Astrocyte (in vitro differentiated cells and primary cell): ENCODE results near the gene ITCH. TPM values are rescaled to one million over a fixed set of nuclear protein-coding genes. Genes with fewer than 3 reads are reported as not detected.

Experiments used
- DNase-seq: peaks from one replicate; pipeline ENCODE4 v3.0.0-alpha.2; 2010; ENCODE audit warnings: low read depth
- FAIRE-seq: peaks from 2 replicates; lab custom pipeline; 2011; peaks lifted over from hg19 to GRCh38; lab: Jason Lieb, UNC
- H2AFZ ChIP-seq: 2 replicates; pipeline ENCODE4 v1.6.0; 2012; ENCODE audit warnings: low read depth, low read length, inconsistent platforms
- H3K27ac ChIP-seq: 2 replicates; pipeline ENCODE4 v1.5.1; 2011; ENCODE audit warnings: low read depth, low read length, inconsistent platforms
- H3K27me3 ChIP-seq: 2 replicates; pipeline ENCODE4 v1.6.0; 2011; ENCODE audit warnings: low read length, inconsistent platforms; ENCODE audit not compliant: insufficient read depth
- H3K36me3 ChIP-seq: 2 replicates; pipeline ENCODE4 v1.5.1; 2011; ENCODE audit warnings: low read length, inconsistent platforms; ENCODE audit not compliant: insufficient read depth
- H3K4me1 ChIP-seq: 2 replicates; pipeline ENCODE4 v1.5.1; 2011; ENCODE audit warnings: low read length, inconsistent platforms; ENCODE audit not compliant: insufficient read depth
- H3K4me2 ChIP-seq: 2 replicates; pipeline ENCODE4 v1.6.0; 2012; ENCODE audit warnings: low read length, inconsistent platforms
- H3K4me3 ChIP-seq: 2 replicates; pipeline ENCODE4 v1.5.1; 2011; ENCODE audit warnings: low read depth, mild to moderate bottlenecking, low read length, inconsistent platforms; ENCODE audit not compliant: insufficient read depth
- H3K79me2 ChIP-seq: 2 replicates; pipeline ENCODE4 v1.6.0; 2012; ENCODE audit warnings: mild to moderate bottlenecking, low read length, inconsistent platforms; ENCODE audit not compliant: insufficient read depth
- H3K9ac ChIP-seq: 2 replicates; pipeline ENCODE4 v1.6.0; 2012; ENCODE audit warnings: mild to moderate bottlenecking, low read length, inconsistent platforms
- H3K9me3 ChIP-seq: 2 replicates; pipeline ENCODE4 v1.5.1; 2012; ENCODE audit warnings: low read depth, mild to moderate bottlenecking, low read length, inconsistent platforms; ENCODE audit not compliant: insufficient read depth
- H4K20me1 ChIP-seq: 2 replicates; pipeline ENCODE4 v1.6.0; 2012; ENCODE audit warnings: low read length, inconsistent platforms; ENCODE audit not compliant: insufficient read depth
- H3K27ac Mint-ChIP-seq: one replicate; pipeline ENCODE4 v1.8.0; 2021; ENCODE audit warnings: mild to moderate bottlenecking, mixed read lengths; ENCODE audit not compliant: unreplicated experiment
- H3K27me3 Mint-ChIP-seq: one replicate; pipeline ENCODE4 v1.8.0; 2021; ENCODE audit warnings: low read depth, mixed read lengths; ENCODE audit not compliant: unreplicated experiment
- H3K36me3 Mint-ChIP-seq: one replicate; pipeline ENCODE4 v1.8.0; 2021; ENCODE audit warnings: low read depth, mixed read lengths; ENCODE audit not compliant: unreplicated experiment
- H3K4me1 Mint-ChIP-seq: one replicate; pipeline ENCODE4 v1.8.0; 2021; ENCODE audit warnings: low read depth, mixed read lengths; ENCODE audit not compliant: unreplicated experiment
- H3K4me3 Mint-ChIP-seq: one replicate; pipeline ENCODE4 v1.8.0; 2021; ENCODE audit warnings: mild to moderate bottlenecking, moderate library complexity, mixed read lengths; ENCODE audit not compliant: unreplicated experiment
- H3K9me3 Mint-ChIP-seq: one replicate; pipeline ENCODE4 v1.8.0; 2021; ENCODE audit warnings: mild to moderate bottlenecking, mixed read lengths; ENCODE audit not compliant: unreplicated experiment
- CTCF ChIP-seq: IDR thresholded peaks from 2 replicates; pipeline ENCODE4 v1.5.1; 2011; ENCODE audit warnings: low read depth, mild to moderate bottlenecking, inconsistent platforms, low read length, moderate library complexity; ENCODE audit not compliant: insufficient read depth
- EZH2 ChIP-seq: IDR thresholded peaks from 2 replicates; pipeline ENCODE4 v1.6.1; 2012; ENCODE audit warnings: mild to moderate bottlenecking, low read length, inconsistent platforms; ENCODE audit not compliant: insufficient read depth
- total RNA-seq: library from RNA; stranded (reverse); gene quantifications from 2 replicates; pipeline ENCODE4 v1.2.1, GENCODE V29; 2021

ITCH gene
- total RNA-seq, 1 donor from 2014 or later = 79.0 TPM

GRCh38 chr20:34531608-34532265 lies 168.7 kb downstream of the ITCH start:
- Histone ChIP-seq H2AFZ (no peak overlapping the region), H3K27ac (no peak overlapping the region), H3K4me3 (no peak overlapping the region), H3K9ac (no peak overlapping the region), H3K9me3 (no peaks in the 10 kb centered on the region), H3K36me3 (peaks cover 72% of the 10 kb centered on the region), H4K20me1 (peaks cover 78% of the 10 kb centered on the region), H3K79me2 (peaks cover 32% of the 10 kb centered on the region), H3K27me3 (no peaks in the 10 kb centered on the region), H3K4me1 (peaks cover 5% of the 10 kb centered on the region), H3K4me2 (no peak overlapping the region)
- DNase-seq (no peak), FAIRE-seq (no peak)
- Mint-ChIP-seq H3K27me3 (no peaks in the 10 kb centered on the region), H3K9me3 (no peaks in the 10 kb centered on the region), H3K27ac (no peak overlapping the region), H3K4me1 (peaks cover 6% of the 10 kb centered on the region), H3K4me3 (no peak overlapping the region), H3K36me3 (peaks cover 18% of the 10 kb centered on the region)
- no peak for TF ChIP-seq EZH2
- TF ChIP-seq CTCF = no peak

GRCh38 chr20:34532320-34532719 lies 169.2 kb downstream of the ITCH start:
- H3K9ac ChIP-seq = no peak overlapping the region
- DNase-seq (no peak), FAIRE-seq (no peak)
- no peak overlapping the region for H3K27ac ChIP-seq
- H3K4me3 ChIP-seq = no peak overlapping the region
- Mint-ChIP-seq H3K9me3 (no peaks in the 10 kb centered on the region), H3K4me1 (peaks cover 1% of the 10 kb centered on the region), H3K27me3 (no peaks in the 10 kb centered on the region), H3K27ac (no peak overlapping the region), H3K36me3 (peaks cover 18% of the 10 kb centered on the region), H3K4me3 (no peak overlapping the region)
- no peak overlapping the region for H2AFZ ChIP-seq
- peaks cover 78% of the 10 kb centered on the region for H4K20me1 ChIP-seq
- no peak for TF ChIP-seq EZH2
- no peaks in the 10 kb centered on the region for H3K27me3 ChIP-seq
- no peak overlapping the region for H3K4me2 ChIP-seq
- peaks cover 72% of the 10 kb centered on the region for H3K36me3 ChIP-seq
- H3K4me1 ChIP-seq = no peaks in the 10 kb centered on the region
- no peaks in the 10 kb centered on the region for H3K9me3 ChIP-seq
- H3K79me2 ChIP-seq = peaks cover 32% of the 10 kb centered on the region

GRCh38 chr20:34532756-34533155 lies 169.7 kb downstream of the ITCH start:
- Mint-ChIP-seq H3K36me3 (peaks cover 18% of the 10 kb centered on the region), H3K27ac (no peak overlapping the region), H3K4me3 (no peak overlapping the region), H3K9me3 (no peaks in the 10 kb centered on the region), H3K27me3 (no peaks in the 10 kb centered on the region), H3K4me1 (no peaks in the 10 kb centered on the region)
- DNase-seq = no peak
- Histone ChIP-seq H3K9me3 (no peaks in the 10 kb centered on the region), H3K9ac (no peak overlapping the region), H3K4me3 (no peak overlapping the region), H3K36me3 (peaks cover 72% of the 10 kb centered on the region), H3K4me2 (no peak overlapping the region), H3K4me1 (no peaks in the 10 kb centered on the region), H2AFZ (no peak overlapping the region), H3K27ac (no peak overlapping the region), H3K27me3 (no peaks in the 10 kb centered on the region), H3K79me2 (peaks cover 29% of the 10 kb centered on the region), H4K20me1 (peaks cover 78% of the 10 kb centered on the region)
- TF ChIP-seq EZH2 = no peak
- FAIRE-seq = no peak
